OCI-LY3 (cell line): ENCODE measurements around the gene FADD.

ENCODE experiments used
- H2AFZ ChIP-seq: fragments of 200-600, 300-600 bp; shearing (Covaris generic); 2 replicates; pipeline ENCODE4 v1.6.0; 2014; ENCODE audit warnings: antibody characterized with exemption, low read depth, low read length
- H3K27ac ChIP-seq: fragments of 200-600, 300-600 bp; sonication (generic); 2 replicates; pipeline ENCODE4 v1.5.1; 2014; ENCODE audit warnings: mild to moderate bottlenecking, low read length, moderate library complexity, mixed read lengths
- H3K27me3 ChIP-seq: fragments of 200-600, 300-600 bp; sonication (generic); 2 replicates; pipeline ENCODE4 v1.6.1; 2014; ENCODE audit warnings: low read depth, low read length, mixed read lengths
- H3K36me3 ChIP-seq: fragments of 200-600, 300-600 bp; sonication (generic); replicated peaks from 2 replicates; pipeline ENCODE3; 2014; ENCODE audit warnings: low read depth, low read length, mixed read lengths
- H3K4me1 ChIP-seq: fragments of 300-600, 200-600 bp; sonication (generic); 2 replicates; pipeline ENCODE4 v1.6.1; 2014; ENCODE audit warnings: low read length, mixed read lengths
- H3K4me2 ChIP-seq: fragments of 200-600, 300-600 bp; sonication (generic); 2 replicates; pipeline ENCODE4 v1.6.1; 2014; ENCODE audit warnings: low read length, mixed read lengths
- H3K4me3 ChIP-seq: fragments of 300-600, 200-600 bp; sonication (generic); 2 replicates; pipeline ENCODE4 v1.5.1; 2014; ENCODE audit warnings: antibody characterized with exemption, mild to moderate bottlenecking, low read length, moderate library complexity
- H3K79me2 ChIP-seq: fragments of 300-600, 200-600 bp; shearing (Covaris generic); 2 replicates; pipeline ENCODE4 v1.6.1; 2014; ENCODE audit warnings: mild to moderate bottlenecking, low read length, mixed read lengths
- H3K9ac ChIP-seq: fragments of 300-600, 200-600 bp; shearing (Covaris generic); 2 replicates; pipeline ENCODE4 v1.6.0; 2014; ENCODE audit warnings: mild to moderate bottlenecking, low read length, moderate library complexity
- H3K9me3 ChIP-seq: fragments of 200-600, 300-600 bp; shearing (Covaris generic); 2 replicates; pipeline ENCODE4 v1.6.1; 2014; ENCODE audit warnings: low read length, mixed read lengths; ENCODE audit not compliant: insufficient read depth
- H4K20me1 ChIP-seq: fragments of 200-600, 300-600 bp; sonication (generic); 2 replicates; pipeline ENCODE4 v1.6.1; 2016; ENCODE audit warnings: low read length, mixed read lengths; ENCODE audit not compliant: insufficient read depth
- CTCF ChIP-seq: fragments of 200-600, 300-600 bp; sonication (generic); IDR thresholded peaks from 2 replicates; pipeline ENCODE4 v1.5.1; 2014; ENCODE audit warnings: antibody characterized with exemption, low read length, low read depth
- EZH2phosphoT487 ChIP-seq: fragments of 200-600 bp; shearing (Covaris generic); IDR thresholded peaks from 2 replicates; pipeline ENCODE4 v1.6.1; 2018; ENCODE audit warnings: antibody characterized with exemption, mixed run types, low read depth

FADD gene

GRCh38 chr11:70164705-70165104 is 38.4 kb upstream of the FADD start:
- Histone ChIP-seq H3K4me1 (no peaks in the 10 kb centered on the region), H3K79me2 (no peaks in the 10 kb centered on the region), H3K4me2 (no peak overlapping the region), H3K27me3 (peaks cover 32% of the 10 kb centered on the region), H3K36me3 (no peaks in the 10 kb centered on the region), H4K20me1 (no peaks in the 10 kb centered on the region; the same call in 1 of the 2 replicates), H3K27ac (no peak overlapping the region), H2AFZ (no peak overlapping the region), H3K9me3 (no peaks in the 10 kb centered on the region), H3K9ac (no peak overlapping the region), H3K4me3 (no peak overlapping the region)
- no peak for TF ChIP-seq EZH2phosphoT487
- TF ChIP-seq CTCF, result no peak

GRCh38 chr11:70167120-70167519 is 36.0 kb upstream of the FADD start:
- H2AFZ ChIP-seq, result no peak overlapping the region
- TF ChIP-seq EZH2phosphoT487, result no peak
- TF ChIP-seq CTCF, result no peak
- H3K4me1 ChIP-seq, result no peaks in the 10 kb centered on the region
- no peak overlapping the region for H3K4me2 ChIP-seq
- no peak overlapping the region for H3K27ac ChIP-seq
- H3K9me3 ChIP-seq, result no peaks in the 10 kb centered on the region
- no peaks in the 10 kb centered on the region for H3K79me2 ChIP-seq
- no peak overlapping the region for H3K4me3 ChIP-seq
- H3K27me3 ChIP-seq, result peaks cover 39% of the 10 kb centered on the region
- H3K36me3 ChIP-seq, result no peaks in the 10 kb centered on the region
- no peak overlapping the region for H3K9ac ChIP-seq
- H4K20me1 ChIP-seq, result no peaks in the 10 kb centered on the region; the same call in 1 of the 2 replicates

GRCh38 chr11:70167723-70168404 is 35.2 kb upstream of the FADD start:
- H4K20me1 ChIP-seq, result no peaks in the 10 kb centered on the region; the same call in 1 of the 2 replicates
- no peaks in the 10 kb centered on the region for H3K9me3 ChIP-seq
- TF ChIP-seq CTCF (no peak), EZH2phosphoT487 (no peak)
- peaks cover 37% of the 10 kb centered on the region for H3K27me3 ChIP-seq
- H2AFZ ChIP-seq, result no peak overlapping the region
- no peaks in the 10 kb centered on the region for H3K79me2 ChIP-seq
- no peak overlapping the region for H3K27ac ChIP-seq
- H3K36me3 ChIP-seq, result no peaks in the 10 kb centered on the region
- H3K4me1 ChIP-seq, result no peaks in the 10 kb centered on the region
- no peak overlapping the region for H3K4me2 ChIP-seq
- no peak overlapping the region for H3K9ac ChIP-seq
- H3K4me3 ChIP-seq, result no peak overlapping the region

GRCh38 chr11:70168405-70168754 is 34.7 kb upstream of the FADD start:
- H3K4me2 ChIP-seq, result no peak overlapping the region
- peaks cover 34% of the 10 kb centered on the region for H3K27me3 ChIP-seq
- H4K20me1 ChIP-seq, result no peaks in the 10 kb centered on the region
- H3K4me3 ChIP-seq, result no peak overlapping the region
- no peak overlapping the region for H3K27ac ChIP-seq
- no peaks in the 10 kb centered on the region for H3K9me3 ChIP-seq
- no peaks in the 10 kb centered on the region for H3K36me3 ChIP-seq
- no peak overlapping the region for H3K9ac ChIP-seq
- TF ChIP-seq EZH2phosphoT487 (no peak), CTCF (no peak)
- H3K79me2 ChIP-seq, result no peaks in the 10 kb centered on the region
- no peak overlapping the region for H2AFZ ChIP-seq
- H3K4me1 ChIP-seq, result no peaks in the 10 kb centered on the region
